Panc1 (cell line): ENCODE measurements around the gene POU2AF1. TPM values are rescaled to one million over a fixed set of nuclear protein-coding genes. Genes with fewer than 3 reads are reported as not detected.

Experiments used
- ATAC-seq: fragments of 200-7000 bp; cut with Tn5 transposase; 2 replicates; pipeline ENCODE4 v1.9.1; 2020; ENCODE audit warnings: mild to moderate bottlenecking, moderate library complexity
- BruUV-seq: library from RNA; stranded (reverse); fragments of 400-500 nt; replicated peaks from 2 replicates; lab custom pipeline; 2021; lab: Mats Ljungman, UMichigan
- CTCF ChIA-PET: fragments of 300-600 bp; sonication (Branson Sonifier 250); formaldehyde crosslinking; loops from one replicate; lab custom pipeline; 2022; ENCODE audit warnings: antibody characterized with exemption; lab: Charles Lee
- POLR2A ChIA-PET: fragments of 300-600 bp; sonication (Branson Sonifier 250); formaldehyde crosslinking; loops from one replicate; lab custom pipeline; 2022; ENCODE audit warnings: antibody characterized with exemption; lab: Charles Lee
- DNase-seq: peaks from one replicate; pipeline ENCODE4 v3.0.0-alpha.2; 2010; ENCODE audit warnings: low read depth, low spot score
- H3K27ac ChIP-seq: 2 replicates; pipeline ENCODE4 v1.5.1; 2011; ENCODE audit warnings: mild to moderate bottlenecking, low read length, inconsistent platforms
- H3K27me3 ChIP-seq: fragments of 200-500 bp; sonication (Bioruptor generic); 2 replicates; pipeline ENCODE4 v1.6.0; 2014; ENCODE audit warnings: low read length, inconsistent platforms; ENCODE audit not compliant: control insufficient read depth, insufficient read depth
- H3K36me3 ChIP-seq: fragments of 200-500 bp; sonication (Bioruptor generic); 2 replicates; pipeline ENCODE4 v1.5.1; 2014; ENCODE audit warnings: inconsistent platforms, mild to moderate bottlenecking, low read length, moderate library complexity; ENCODE audit not compliant: control insufficient read depth, insufficient read depth
- H3K4me1 ChIP-seq: 2 replicates; pipeline ENCODE4 v1.5.1; 2011; ENCODE audit warnings: inconsistent platforms, mild to moderate bottlenecking, low read length, moderate library complexity; ENCODE audit not compliant: control insufficient read depth, insufficient read depth
- H3K4me3 ChIP-seq, 2 experiments: 2 replicates each; pipeline ENCODE4 v1.5.1; 2011 to 2012; ENCODE audit warnings: low read depth in 2 of 2, low read length in 2 of 2, mild to moderate bottlenecking in 2 of 2, inconsistent platforms in 1 of 2, moderate library complexity in 1 of 2
- H3K9me3 ChIP-seq: fragments of 200-500 bp; sonication (Bioruptor generic); 2 replicates; pipeline ENCODE4 v1.5.1; 2014; ENCODE audit warnings: low read depth, mild to moderate bottlenecking, inconsistent platforms, low read length, moderate library complexity; ENCODE audit not compliant: control insufficient read depth, insufficient read depth
- CTCF ChIP-seq: fragments of 450-650 bp; IDR thresholded peaks from 2 replicates; pipeline ENCODE4 v1.5.1; 2017; ENCODE audit warnings: mild to moderate bottlenecking
- POLR2AphosphoS5 ChIP-seq: IDR thresholded peaks from 2 replicates; pipeline ENCODE4 v1.6.1; 2012; ENCODE audit warnings: mild to moderate bottlenecking, low read depth, low read length, moderate library complexity
- REST ChIP-seq, 2 experiments: IDR thresholded peaks; 2 replicates each; pipeline ENCODE4 v1.6.1; 2011 to 2012; ENCODE audit warnings: low read depth in 2 of 2, control low read depth in 1 of 2, low read length in 1 of 2, mild to moderate bottlenecking in 1 of 2, moderate library complexity in 1 of 2; ENCODE audit not compliant: insufficient read depth in 1 of 2
- SIN3A ChIP-seq: IDR thresholded peaks from 2 replicates; pipeline ENCODE4 v1.6.1; 2012; ENCODE audit warnings: low read depth, mild to moderate bottlenecking, low read length, moderate library complexity, borderline replicate concordance; ENCODE audit not compliant: insufficient read depth
- TCF7L2 ChIP-seq: IDR thresholded peaks from 2 replicates; pipeline ENCODE4 v1.6.1; 2011; ENCODE audit warnings: mild to moderate bottlenecking, low read depth, low read length, inconsistent platforms
- in situ Hi-C: cut with HindIII; loops from 2 replicates; pipeline ENCODE4 v1.10.0; 2016; ENCODE audit warnings: low sequenced_read_pairs, low pct_unique_long_range_greater_than_20kb
- intact Hi-C: fragments of 100-400 bp; cut with micrococcal nuclease; formaldehyde crosslinking; loops from one replicate; pipeline ENCODE4 v1.10.0; 2022; ENCODE audit not compliant: unreplicated experiment
- total RNA-seq: library from RNA; stranded (reverse); gene quantifications from one replicate; pipeline ENCODE4 v1.2.1, GENCODE V29; 2021; ENCODE audit not compliant: unreplicated experiment

The POU2AF1 gene
- total RNA-seq, 1 experiment from 2014 or later = 0.18 TPM

- no peak for TF ChIP-seq REST (IDR thresholded peaks at IDR 0.05; ENCODE audit: insufficient read depth in 1 of 2, low read depth in 2 of 2, low read length in 1 of 2)
- no peak for TF ChIP-seq SIN3A
- no peak for TF ChIP-seq POLR2AphosphoS5
- TF ChIP-seq CTCF = no peak
- no peak for TF ChIP-seq TCF7L2
- Histone ChIP-seq H3K4me1 (no peaks in the 10 kb centered on the region), H3K27me3 (peaks cover 5% of the 10 kb centered on the region), H3K4me3 (no peak overlapping the region), H3K27ac (no peak overlapping the region), H3K36me3 (no peaks in the 10 kb centered on the region), H3K9me3 (no peaks in the 10 kb centered on the region)
- ATAC-seq = no peak
- in situ Hi-C loops = no loop called here
- DNase-seq = no peak
- POLR2A ChIA-PET = no interaction called here
- CTCF ChIA-PET = no interaction called here
- no TSS peak for BruUV-seq
- intact Hi-C loops = no loop called here
These were observed 49.5 kb downstream of the POU2AF1 start for GRCh38 chr11:111329306-111330204.

- no peak overlapping the region for H3K4me3 ChIP-seq
- POLR2A ChIA-PET = no interaction called here
- TF ChIP-seq CTCF (no peak), TCF7L2 (no peak), POLR2AphosphoS5 (no peak), REST (IDR thresholded peaks at IDR 0.05; ENCODE audit: insufficient read depth in 1 of 2, low read depth in 2 of 2, low read length in 1 of 2) (no peak), SIN3A (no peak)
- H3K27ac ChIP-seq = no peak overlapping the region
- intact Hi-C loops = no loop called here
- no peaks in the 10 kb centered on the region for H3K9me3 ChIP-seq
- no peaks in the 10 kb centered on the region for H3K4me1 ChIP-seq
- ATAC-seq (peak; percentile 47; the same call in 1 of the 2 replicates), DNase-seq (no peak)
- CTCF ChIA-PET = no interaction called here
- H3K27me3 ChIP-seq = peaks cover 7% of the 10 kb centered on the region; the same call in 1 of the 2 replicates
- BruUV-seq = no TSS peak
- in situ Hi-C loops = no loop called here
- H3K36me3 ChIP-seq = no peaks in the 10 kb centered on the region
These were observed 51.0 kb downstream of the POU2AF1 start for GRCh38 chr11:111327908-111328624.
